ENCODE results near the gene TBC1D2B.
A peak's percentile ranks its signal among the peaks of the same experiment; 100 is the strongest.
"Not testable (repeated sequence)": the region's sequence is repeated elsewhere in the genome, so short reads cannot be mapped to it uniquely, and the experiment has no call there.

Gene TBC1D2B

DNA sequence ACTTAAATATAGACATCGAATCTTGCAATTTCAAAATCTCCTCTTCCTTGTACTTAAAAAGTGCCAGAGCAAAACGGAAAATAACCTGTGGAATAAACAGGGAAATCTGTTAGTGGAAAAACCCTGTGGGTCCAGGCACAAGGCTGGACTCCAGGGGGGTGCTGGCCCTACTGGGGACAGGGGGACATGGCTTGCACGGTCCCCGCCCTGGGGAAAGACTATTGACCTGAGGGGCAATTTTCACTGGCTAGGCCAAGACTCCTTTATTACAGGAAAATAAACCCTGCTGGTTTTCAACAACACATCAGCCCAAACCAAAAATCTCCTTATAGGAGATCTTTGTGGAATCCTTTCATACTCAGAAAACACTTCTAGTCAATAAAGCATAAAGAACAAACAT, 75.9 kb downstream of the TBC1D2B start:
- DNase-seq (ENCODE audit: low spot score): no peak

DNA sequence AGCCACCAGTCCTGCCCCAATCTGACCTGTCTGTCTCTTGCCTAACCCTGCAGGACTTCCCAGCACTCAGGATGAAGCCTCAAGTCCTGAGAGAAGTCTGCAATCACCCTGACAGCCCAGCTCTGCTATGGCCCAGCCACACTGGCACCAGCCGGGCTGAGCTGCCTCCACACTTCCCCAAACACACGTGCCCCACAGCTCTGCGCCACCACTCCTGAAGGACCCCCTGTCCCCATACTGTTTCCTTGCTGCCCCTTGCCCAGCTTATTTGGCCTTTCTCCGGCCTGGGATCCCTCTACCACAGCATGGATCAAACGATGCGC, 76.6 kb downstream of the TBC1D2B start:
- no peak for DNase-seq (ENCODE audit: low spot score)

DNA sequence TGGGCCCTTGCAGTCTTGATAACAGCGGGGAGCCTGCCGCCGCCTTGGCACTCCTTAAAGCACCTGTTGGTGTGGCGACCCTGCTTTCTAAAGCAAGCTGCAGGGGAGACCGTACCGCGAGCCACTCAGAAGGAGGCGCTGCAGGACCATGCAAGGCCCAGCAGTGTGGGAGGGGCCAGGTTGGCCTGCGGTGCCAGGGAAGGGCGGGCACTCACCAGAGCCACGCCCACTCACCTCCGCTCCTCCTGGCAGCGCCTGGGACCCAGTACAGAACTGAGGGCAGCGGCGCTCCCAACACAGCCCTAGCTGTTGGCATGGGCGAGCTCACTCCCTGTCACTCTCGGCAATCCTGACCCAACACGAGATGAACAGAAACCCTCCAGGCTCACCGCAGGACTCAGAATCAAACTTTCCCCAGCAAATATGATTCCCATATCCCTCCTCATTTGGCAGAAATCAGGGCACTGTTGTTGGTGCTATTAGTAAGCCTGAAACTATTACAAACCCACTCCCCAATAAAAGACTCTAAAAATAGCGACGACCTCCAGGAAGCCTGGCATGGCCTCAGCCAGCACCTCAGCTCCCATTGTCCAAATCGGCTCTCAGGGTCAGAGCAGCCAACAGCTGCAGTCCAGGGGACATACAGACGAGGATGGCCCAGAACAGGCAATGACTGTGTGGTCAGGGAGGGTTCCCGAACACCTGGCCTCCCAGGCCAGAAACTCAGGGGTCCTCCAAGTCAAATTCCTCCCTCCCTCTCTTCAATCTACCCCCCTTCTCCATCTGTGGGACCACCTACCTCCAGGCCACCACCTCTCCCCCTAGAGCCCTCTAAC, 77.2 kb downstream of the TBC1D2B start:
- DNase-seq (ENCODE audit: low spot score): peak; percentile 93

DNA sequence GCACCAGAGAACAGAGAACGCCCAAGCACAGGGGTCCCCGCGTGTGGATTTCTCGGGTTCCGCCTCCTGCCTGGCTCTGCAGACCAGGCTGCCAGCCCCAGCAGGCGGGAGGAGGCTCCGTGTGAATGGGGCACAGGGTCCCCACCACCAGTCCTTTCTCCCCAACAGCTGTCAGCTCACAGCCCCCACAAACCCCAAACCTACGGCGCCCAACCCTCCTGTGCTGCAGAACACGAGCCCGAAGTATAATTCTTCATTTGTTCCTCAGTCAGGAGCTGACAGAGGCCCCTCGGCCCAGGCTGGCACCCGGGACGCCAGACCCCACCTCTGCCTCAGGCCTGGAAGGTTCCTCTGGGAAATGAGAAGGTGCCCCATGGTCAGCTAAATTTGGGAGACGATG, 78.0 kb downstream of the TBC1D2B start:
- DNase-seq (ENCODE audit: low spot score): no peak

DNA sequence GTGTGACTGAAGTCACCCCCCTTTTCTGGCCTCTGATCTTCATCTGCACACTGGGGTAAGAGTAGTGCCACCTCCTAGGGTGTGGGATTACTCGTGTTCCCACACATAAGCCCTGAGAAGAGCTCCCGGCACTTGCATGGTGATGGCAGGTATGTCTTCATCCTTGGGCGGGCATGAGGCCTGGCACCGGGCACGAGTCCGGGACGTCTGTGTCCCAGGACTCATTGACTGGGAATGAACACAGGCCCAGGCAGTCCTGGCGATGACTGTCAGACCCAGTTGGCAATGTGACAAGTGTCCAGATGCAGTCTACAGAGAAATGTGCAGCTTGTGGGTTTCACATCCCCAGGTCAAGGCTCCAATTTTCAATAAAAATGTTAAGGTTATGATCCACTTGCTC, 78.9 kb downstream of the TBC1D2B start:
- DNase-seq (ENCODE audit: low spot score): no peak

DNA sequence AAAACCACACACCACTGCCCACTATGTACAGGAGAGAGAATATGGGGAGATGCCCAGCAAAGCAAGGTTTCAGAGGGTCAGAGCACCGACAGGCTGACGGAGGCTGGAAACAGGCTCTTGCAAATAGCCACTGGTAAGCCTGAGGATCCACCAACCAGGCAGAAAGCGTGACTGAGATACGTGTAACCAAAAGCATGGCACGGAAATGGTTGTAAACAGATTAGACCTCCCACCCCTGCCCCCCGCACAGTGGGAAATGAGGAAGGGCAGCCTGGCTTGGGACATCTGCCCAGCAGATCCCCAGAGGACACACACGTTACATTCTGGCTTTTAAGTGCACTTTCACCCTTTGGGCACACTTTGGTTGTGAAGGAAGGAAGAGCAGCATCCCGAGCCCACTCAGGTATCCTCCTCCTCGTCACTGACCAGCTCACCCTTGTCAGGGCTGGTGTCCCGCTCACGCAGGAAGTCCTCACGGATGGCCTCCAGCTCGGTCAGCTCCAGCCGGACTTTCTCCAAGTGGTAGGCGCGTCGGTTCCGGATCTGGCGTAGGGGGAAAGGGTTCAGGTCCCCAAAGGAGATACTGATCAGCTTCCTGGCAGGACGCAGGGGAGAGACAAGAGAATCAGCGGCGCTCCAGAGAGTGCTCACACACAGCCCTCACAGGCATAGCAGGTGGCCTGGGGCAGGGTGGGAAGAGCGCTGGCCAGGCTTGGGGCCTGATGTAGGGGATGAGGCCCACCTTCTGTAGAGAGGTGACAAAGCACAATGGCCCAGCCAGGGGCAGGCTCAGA, 79.6 kb downstream of the TBC1D2B start:
- DNase-seq (ENCODE audit: low spot score): not testable (repeated sequence)

DNA sequence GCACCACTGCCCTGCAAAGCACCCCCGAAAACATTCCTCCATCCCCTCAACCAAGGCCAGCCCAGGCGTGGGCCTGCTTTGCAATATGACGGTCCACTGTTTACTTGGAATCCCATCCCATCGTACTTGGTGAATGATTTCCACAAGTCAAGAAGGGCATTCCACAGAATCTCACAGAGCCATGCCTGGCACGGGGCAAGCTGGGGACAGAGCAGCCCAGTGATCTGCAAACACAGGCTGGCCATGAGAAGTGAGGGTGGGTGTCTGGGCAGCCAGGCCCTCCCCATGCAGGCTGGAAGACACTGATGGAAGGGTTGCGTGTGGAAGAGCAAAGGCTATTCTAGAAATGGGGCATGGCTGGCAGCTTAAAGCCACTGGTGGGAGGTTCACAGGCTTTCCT, 80.3 kb downstream of the TBC1D2B start:
- DNase-seq (ENCODE audit: low spot score): not testable (repeated sequence)

DNA sequence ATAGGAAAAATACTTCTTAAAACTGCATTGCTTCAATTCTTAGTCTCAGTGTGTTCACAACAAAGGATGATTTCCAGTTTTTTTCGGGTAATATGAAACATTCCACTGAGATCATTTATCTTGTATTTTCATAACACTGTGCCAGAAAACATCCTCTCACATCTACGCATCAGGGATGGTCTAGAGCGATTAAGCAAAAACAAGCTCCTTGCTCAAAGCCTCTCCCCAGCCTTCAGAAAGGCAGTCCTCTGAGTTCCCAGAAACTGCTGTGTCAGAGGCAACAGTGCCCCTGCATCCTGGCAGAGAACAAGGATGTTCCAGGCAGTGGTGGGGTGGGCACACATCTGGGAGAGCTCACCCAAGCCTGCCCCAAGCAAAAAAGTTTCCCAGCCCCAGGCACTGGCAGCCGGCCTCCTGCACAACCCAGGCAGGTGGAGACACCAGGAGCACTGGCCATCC, 80.8 kb downstream of the TBC1D2B start:
- DNase-seq (ENCODE audit: low spot score): peak; percentile 39

DNA sequence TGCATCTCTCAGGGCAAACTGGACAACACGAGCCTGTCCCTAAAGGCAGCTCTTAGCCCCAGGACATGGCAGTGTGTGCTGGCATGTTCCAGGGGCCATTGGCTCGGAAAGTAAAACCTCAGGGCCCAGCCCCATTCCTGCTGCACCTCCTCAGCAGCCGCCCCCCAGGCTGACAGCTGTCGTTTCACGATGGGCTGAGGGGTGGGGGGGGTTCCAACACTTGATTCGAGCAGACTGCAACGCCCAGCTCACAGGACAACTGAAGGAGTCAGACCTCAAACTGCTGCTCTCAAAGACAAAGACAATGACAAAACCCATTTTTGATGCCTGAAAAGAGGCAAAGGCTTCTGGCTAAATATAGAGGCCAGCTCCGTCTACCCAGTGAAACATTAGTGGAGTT, 81.3 kb downstream of the TBC1D2B start:
- DNase-seq (ENCODE audit: low spot score): not testable (repeated sequence)

DNA sequence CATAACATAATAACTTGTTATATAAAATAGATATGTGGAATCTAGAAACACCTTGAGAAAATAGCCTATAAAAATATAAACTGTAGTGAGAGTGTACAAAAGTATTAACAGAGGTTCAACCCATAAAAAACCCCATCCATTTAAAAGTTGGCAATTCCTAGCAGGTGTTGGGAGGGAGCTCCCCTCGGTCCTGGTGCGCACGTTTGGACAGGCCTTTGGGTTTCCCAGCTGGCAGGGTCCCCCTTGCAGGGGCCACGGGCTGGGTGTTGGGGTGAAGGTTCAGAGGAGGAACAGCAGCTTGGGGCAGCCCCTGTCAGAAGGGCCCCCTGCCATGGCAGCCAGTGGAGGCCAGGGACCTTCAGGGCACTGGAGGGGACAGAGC, 82.0 kb downstream of the TBC1D2B start:
- not testable (repeated sequence) for DNase-seq (ENCODE audit: low spot score)

DNA sequence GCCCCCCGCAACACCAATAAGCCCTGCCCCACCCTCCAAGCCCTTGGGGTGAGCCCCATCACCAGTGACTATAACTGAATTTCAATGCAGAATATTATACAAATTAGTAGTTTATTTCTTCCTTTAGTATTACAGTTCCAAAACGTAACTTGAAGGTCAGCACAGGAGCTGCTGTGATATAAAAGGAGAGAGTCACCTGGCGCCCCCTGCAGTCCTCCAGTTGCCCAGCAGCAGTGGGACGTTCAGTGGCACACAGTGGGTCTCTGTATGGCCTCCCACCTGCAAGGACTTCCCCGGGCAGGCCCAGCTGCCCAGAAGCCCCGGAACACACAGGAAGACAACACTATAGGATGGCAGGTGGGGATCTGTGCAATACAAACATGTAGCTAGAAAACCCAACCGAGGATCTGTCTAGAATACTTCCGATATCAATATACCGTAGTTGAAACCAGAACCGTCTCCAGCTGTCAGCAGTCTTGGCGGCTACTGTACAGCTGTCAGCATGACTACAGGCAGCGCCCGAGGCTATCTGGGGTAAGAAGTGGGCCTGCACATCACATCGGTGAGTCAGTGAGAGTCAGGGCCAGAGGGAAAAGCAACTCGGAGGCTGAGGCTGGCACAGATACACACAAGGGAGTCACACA, 82.5 kb downstream of the TBC1D2B start:
- peak; percentile 66 for DNase-seq (ENCODE audit: low spot score)

DNA sequence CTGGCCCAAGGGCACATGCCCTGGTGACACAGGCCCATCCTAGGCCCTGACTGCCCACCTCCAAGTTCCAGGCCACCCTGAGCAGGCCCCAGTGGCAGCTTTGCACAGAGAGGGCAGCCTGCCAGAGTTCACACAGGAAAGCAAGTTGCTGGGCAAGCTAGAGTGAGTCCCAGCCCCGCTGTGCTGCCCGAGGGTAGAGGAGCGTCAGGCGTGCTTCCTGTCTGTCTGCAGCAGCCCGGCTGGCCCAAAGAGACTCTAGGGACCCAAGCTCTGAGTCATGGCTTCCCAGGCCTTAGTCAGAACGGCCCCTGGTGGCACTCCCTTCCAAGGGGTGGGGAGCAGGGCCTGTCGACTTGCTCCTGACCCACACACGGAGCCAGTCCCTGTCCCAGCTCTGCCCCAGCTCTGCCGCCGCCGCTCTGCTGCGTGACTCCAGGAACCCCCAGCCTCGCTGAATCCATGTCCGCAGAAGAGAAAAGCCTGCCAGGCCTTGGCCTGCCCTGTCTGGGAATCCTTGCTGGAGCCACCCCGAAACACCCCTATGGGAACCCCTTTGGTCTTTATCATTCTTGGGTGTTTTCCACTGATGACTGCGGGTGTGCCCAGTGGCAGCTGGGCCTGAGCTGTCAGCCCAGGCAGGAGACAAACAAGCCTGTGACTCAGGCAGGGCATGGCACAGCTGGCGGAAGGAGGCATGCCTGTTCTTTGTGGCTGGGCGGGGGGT, 83.4 kb downstream of the TBC1D2B start:
- peak; percentile 89 for DNase-seq (ENCODE audit: low spot score)

DNA sequence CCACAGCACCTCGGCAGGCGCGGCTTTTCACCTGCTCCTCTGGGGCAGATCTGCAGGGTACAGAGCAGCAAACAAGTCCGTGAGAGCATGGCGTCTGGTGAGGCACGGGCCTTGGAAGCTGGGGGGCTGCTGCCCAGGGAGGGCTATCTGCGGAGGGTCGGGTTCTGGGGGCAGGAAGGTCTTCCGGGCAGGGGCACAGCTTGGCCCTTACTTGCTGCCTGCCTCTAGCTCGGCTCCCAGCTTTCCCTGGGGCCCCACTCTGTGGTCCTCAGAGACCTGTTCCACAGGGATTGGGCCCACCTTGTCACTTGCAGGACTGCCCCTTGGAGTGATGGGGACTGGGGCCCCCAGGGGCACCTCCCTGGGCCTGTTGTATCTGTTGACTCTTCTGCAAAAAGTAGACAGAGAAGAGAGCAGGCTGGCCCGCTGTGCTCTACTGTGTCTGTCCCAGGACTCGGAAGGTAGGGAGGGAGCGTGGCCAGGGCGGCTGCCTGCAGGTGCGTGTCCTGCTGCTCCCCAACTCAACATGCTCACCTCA, 84.1 kb downstream of the TBC1D2B start:
- DNase-seq (ENCODE audit: low spot score): no peak

DNA sequence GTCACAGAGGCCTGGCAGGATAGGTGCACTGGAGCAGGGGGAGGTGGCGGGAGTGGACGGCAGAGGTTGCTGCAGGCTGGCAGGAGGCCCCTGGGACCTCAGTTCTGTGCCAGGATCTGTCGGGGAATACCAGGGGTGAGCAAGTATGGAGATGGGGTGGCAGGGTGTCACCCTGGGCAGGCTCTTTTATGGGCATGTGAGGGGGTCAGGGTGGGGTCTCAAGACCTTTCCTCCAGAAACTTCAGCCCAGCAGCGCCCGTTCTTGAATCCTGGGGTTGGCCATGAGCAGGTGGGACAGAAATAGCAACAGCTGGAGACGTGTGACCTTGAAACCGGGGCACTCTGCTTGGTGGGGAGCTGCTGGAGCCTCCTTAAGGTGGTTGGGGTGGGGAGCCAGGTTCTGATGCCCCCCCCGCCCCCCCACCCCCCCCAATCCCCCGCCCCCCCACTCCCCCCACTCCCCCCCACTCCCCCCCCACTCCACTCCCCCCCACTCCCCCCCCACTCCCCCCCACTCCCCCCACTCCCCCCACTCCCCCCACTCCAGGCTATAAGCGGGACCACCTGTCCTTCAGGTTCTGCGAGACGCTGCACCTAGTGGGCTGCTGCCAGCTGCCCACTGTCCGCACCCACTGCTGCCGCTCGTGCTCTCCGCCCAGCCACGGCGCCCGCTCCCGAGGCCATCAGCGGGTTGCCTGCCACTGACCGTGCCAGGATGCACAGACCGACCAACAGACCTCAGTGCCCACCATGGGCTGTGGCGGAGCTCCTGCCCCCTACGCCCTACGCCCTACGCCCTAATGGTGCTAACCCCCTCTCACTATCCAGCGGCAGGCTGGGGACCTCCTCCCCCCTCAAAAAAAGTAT, 84.9 kb downstream of the TBC1D2B start:
- DNase-seq (ENCODE audit: low spot score): no peak

DNA sequence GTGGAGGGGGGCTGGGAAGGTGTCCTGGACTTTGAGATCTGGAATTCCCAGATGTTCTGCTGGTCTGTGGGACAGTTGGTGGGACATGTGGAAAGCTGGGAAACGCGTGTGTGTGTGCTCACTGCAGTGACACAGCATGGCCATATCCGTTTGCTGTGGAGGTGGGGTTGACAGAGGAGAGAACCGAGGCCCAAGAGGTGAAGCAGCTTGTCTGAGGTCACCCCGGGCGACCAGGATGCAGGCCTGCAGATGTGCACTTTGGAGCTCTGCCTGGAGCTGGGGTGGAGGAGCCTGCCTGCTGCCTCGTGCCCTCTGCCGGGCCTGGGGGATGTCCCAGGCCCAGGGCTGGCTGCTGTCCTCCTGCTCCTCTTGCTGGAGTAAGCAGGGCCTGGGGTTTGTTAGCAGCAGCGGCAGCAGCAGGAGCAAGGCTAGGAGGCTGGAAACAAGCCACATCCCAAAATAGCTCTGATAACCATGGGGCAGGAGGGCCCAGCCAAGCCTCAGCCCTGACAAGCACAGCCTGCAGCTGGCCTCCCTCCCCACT, 85.8 kb downstream of the TBC1D2B start:
- DNase-seq (ENCODE audit: low spot score): peak; percentile 74

DNA sequence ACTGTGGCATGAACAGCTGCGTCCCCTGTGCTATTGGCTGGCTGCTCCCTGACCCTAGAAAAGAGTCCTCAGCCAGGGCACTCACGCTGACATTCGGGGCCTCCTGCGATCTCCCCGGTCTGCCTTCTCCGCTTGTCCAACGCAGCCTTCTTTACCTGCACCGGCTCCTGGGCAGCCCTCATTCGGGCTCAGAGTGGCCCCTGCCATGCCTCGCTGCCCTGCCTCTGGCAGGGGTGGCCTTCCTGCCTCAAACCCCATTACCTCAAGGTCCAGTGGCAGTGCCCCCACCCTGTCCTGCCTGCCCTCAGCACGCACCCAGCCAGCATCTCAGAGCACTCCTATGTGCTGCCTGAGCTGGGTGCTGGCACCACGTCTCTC, 86.5 kb downstream of the TBC1D2B start:
- no peak for DNase-seq (ENCODE audit: low spot score)

DNA sequence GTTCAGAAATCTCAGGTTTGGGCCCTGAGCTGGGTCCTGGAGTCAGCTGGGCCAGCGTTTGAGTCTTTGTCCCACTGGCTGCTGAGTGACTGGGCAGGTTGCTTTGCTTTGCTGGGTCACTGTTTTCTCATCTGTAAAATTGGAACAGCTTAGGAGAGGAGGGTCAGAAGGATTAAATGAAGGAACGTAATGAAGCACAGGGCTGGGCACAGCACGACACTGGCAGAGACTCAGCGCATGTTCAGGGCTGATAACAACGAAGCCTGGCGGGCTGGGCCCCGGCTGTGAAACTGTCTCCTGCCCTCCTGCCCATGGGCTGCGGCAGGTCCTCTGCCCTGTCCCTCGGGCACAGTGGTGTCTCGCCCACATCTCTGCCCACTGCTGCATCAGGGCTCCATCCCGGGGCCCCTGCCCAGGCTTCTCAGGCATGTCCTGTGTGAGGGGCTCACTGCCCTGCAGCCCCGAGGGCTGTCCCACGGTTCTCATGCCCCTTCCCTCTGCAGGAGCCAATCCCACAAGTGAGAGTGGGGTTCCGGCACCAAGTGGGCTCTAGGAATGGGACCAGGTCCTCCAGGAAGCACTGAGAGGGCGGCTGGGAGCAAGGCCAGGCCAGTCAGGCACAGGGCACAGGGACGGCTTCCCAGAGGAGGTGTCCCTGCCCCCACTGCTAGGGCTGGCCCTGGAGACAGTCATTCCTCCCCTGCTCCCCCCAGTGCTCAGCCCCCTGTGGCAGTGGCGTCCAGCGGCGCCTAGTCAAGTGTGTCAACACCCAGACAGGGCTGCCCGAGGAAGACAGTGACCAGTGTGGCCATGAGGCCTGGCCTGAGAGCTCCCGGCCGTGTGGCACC, 88.0 kb downstream of the TBC1D2B start:
- peak; percentile 92 for DNase-seq (ENCODE audit: low spot score)

DNA sequence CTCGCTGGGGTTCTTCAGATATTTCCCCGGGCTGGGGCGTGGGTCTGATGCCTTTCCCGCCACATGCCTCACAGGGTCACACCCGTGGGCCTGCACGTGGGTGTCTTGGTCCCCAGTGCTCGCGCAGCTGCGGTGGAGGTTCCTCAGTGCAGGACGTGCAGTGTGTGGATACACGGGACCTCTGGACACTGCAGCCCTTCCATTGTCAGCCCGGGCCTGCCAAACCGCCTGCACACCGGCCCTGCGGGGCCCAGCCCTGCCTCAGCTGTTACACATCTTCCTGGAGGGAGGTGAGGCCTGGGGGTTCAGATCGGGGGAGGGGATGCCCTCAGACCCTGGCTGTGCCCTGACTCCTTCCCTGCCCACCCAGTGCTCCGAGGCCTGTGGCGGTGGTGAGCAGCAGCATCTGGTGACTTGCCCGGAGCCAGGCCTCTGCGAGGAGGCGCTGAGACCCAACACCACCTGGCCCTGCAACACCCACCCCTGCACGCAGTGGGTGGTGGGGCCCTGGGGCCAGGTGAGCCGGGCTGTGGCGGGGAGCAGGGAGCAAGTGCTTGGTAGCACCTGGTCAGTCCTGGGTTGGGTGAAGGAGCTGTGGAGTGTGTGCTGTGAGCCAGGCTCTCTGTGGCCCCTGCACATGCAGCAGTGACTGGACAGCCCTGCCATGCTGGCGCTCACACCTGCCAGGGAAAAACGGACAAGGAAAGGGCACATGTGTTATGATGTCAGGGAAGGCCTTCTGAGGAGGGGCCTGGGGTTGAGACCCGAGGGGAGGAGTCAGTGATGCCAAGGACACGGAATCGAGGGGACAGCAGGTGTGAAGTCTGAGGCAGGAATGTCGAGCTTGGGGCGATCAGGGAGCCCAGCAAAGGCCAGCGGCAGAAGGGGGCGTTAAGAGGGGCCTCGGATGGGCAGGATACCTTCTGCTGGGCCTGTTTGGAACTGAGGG, 88.9 kb downstream of the TBC1D2B start:
- no peak for DNase-seq (ENCODE audit: low spot score)

DNA sequence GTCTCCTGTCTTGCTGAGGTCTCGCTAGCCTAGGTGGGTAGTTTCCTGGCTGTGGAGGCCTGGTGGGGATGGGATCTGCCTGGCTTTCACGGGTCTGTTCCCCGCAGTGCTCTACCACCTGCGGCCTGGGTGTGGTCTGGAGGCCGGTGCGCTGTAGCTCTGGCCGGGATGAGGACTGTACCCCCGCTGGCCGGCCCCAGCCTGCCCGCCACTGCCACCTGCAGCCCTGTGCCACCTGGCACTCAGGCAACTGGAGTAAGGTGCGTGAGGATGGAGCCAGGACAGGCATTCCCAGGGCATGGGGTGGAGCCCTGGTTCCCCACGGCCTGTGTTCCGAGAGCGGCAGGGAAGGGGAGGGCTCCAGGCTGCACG, 89.8 kb downstream of the TBC1D2B start:
- DNase-seq (ENCODE audit: low spot score): not testable (repeated sequence)

All from hematopoietic multipotent progenitor cell treated with erythropoietin and hydrocortisone succinate and interleukin-3 and kit ligand, for 17 days (in vitro differentiated cells).